Glutamatergic neuron (in vitro differentiated cells): ENCODE results near the gene VWF. TPM values are rescaled to one million over a fixed set of nuclear protein-coding genes. Genes with fewer than 3 reads are reported as not detected.
"Not testable (repeated sequence)": the region's sequence is repeated elsewhere in the genome, so short reads cannot be mapped to it uniquely, and the experiment has no call there.

Experiments
- DNase-seq: peaks from one replicate; pipeline ENCODE4 v3.0.0; 2022
- H3K27ac Mint-ChIP-seq: one replicate; pipeline ENCODE4 v1.8.0; 2020; ENCODE audit warnings: mild to moderate bottlenecking, mixed read lengths, inconsistent platforms; ENCODE audit not compliant: unreplicated experiment
- H3K27me3 Mint-ChIP-seq: one replicate; pipeline ENCODE4 v1.8.0; 2020; ENCODE audit warnings: mild to moderate bottlenecking, moderate library complexity, mixed read lengths, inconsistent platforms; ENCODE audit not compliant: unreplicated experiment
- H3K36me3 Mint-ChIP-seq: one replicate; pipeline ENCODE4 v1.8.0; 2020; ENCODE audit warnings: mild to moderate bottlenecking, mixed read lengths, inconsistent platforms; ENCODE audit not compliant: unreplicated experiment
- H3K4me1 Mint-ChIP-seq: one replicate; pipeline ENCODE4 v1.8.0; 2020; ENCODE audit warnings: mild to moderate bottlenecking, low read depth, mixed read lengths, inconsistent platforms; ENCODE audit not compliant: unreplicated experiment
- H3K4me3 Mint-ChIP-seq: one replicate; pipeline ENCODE4 v1.8.0; 2020; ENCODE audit warnings: mild to moderate bottlenecking, mixed read lengths, inconsistent platforms; ENCODE audit not compliant: unreplicated experiment
- H3K9me3 Mint-ChIP-seq: one replicate; pipeline ENCODE4 v1.8.0; 2020; ENCODE audit warnings: mild to moderate bottlenecking, moderate library complexity, mixed read lengths, inconsistent platforms; ENCODE audit not compliant: unreplicated experiment
- total RNA-seq: library from RNA; stranded (reverse); fragmentation: NEBNext Ultra II Directional; extraction: Animal tissue kit (Norgen Biotek cat#: 25700); gene quantifications from one replicate; pipeline ENCODE4 v1.2.1, GENCODE V29; 2021; ENCODE audit not compliant: unreplicated experiment
- TF ChIP-seq, protein P1 (sequence below): fragments of 200-600 bp; sonication (generic); IDR thresholded peaks from one replicate; pipeline ENCODE4 v1.5.0; 2021; ENCODE audit not compliant: partially characterized antibody, unreplicated experiment

The VWF gene
- total RNA-seq, 1 donor from 2014 or later = 0.37 TPM

DNA sequence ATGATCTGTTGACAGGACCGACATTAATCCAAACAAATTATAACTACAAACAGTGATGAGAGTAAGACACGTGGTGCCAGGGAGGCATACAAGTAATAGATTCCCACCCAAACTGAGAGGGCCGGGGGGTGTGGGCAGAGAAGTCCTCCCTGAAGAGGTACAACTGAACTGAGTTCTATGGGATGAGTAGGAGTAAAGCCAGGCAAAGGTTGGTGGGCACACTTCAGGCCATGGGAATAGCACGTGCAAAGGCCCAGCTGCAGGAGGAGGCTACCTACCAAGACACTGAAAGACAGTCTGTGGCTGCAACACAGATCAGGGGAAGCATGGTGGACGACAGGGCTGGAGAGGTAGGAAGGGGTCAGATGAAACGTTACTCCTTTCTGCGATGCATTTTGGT lies 22.0 kb upstream of the VWF start:
- peaks cover 2% of the 10 kb centered on the region for H3K9me3 Mint-ChIP-seq
- H3K27ac Mint-ChIP-seq = no peak overlapping the region
- TF ChIP-seq, protein P1, sequence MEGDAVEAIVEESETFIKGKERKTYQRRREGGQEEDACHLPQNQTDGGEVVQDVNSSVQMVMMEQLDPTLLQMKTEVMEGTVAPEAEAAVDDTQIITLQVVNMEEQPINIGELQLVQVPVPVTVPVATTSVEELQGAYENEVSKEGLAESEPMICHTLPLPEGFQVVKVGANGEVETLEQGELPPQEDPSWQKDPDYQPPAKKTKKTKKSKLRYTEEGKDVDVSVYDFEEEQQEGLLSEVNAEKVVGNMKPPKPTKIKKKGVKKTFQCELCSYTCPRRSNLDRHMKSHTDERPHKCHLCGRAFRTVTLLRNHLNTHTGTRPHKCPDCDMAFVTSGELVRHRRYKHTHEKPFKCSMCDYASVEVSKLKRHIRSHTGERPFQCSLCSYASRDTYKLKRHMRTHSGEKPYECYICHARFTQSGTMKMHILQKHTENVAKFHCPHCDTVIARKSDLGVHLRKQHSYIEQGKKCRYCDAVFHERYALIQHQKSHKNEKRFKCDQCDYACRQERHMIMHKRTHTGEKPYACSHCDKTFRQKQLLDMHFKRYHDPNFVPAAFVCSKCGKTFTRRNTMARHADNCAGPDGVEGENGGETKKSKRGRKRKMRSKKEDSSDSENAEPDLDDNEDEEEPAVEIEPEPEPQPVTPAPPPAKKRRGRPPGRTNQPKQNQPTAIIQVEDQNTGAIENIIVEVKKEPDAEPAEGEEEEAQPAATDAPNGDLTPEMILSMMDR = no peak
- no peak overlapping the region for H3K4me3 Mint-ChIP-seq
- no peaks in the 10 kb centered on the region for H3K4me1 Mint-ChIP-seq
- H3K36me3 Mint-ChIP-seq = no peaks in the 10 kb centered on the region
- no peak for DNase-seq
- no peaks in the 10 kb centered on the region for H3K27me3 Mint-ChIP-seq

DNA sequence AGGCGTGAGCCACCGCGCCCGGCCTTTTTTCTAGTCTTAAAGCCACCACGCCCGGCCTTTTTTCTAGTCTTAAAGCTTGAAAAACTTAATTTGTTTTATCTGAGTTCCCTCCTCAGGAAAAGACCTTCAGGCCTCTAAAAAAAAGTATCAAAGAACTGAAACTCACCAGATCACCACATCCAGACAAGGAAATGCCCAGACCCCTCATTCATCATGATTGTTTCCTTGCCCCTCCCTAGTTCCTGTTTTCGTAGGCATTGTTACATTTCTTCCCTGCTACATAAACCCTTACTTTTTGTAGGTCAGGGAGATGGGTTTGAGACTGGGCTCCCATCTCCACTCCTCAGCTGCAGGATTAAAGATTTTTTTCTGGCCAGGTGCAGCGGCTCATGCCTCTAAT lies 21.1 kb upstream of the VWF start:
- H3K27ac Mint-ChIP-seq = no peak overlapping the region
- H3K36me3 Mint-ChIP-seq = no peaks in the 10 kb centered on the region
- TF ChIP-seq, protein P1 = no peak
- H3K9me3 Mint-ChIP-seq = peaks cover 2% of the 10 kb centered on the region
- no peak for DNase-seq
- H3K4me1 Mint-ChIP-seq = peaks cover under 1% of the 10 kb centered on the region
- H3K27me3 Mint-ChIP-seq = no peaks in the 10 kb centered on the region
- H3K4me3 Mint-ChIP-seq = no peak overlapping the region

DNA sequence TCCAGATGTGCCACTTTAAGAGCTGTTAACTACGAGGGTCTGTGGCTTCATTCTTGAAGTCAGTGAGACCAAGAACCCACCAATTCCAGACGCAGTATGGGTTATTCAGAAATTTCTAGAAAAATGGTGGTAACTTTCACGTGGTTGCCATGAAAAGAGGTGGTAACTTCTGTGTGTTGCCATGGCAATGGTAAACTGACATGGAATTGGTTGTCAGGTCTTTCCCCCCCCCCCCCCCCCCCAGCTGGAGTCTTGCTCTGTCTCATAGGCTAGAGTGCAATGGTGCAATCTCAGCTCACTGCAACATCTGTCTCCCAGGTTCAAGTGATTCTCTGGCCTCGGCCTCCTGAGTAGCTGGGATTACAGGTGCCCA lies 18.8 kb upstream of the VWF start:
- H3K27ac Mint-ChIP-seq = no peak overlapping the region
- no peak for DNase-seq
- H3K36me3 Mint-ChIP-seq = no peaks in the 10 kb centered on the region
- H3K4me3 Mint-ChIP-seq = no peak overlapping the region
- peaks cover 7% of the 10 kb centered on the region for H3K4me1 Mint-ChIP-seq
- peaks cover 3% of the 10 kb centered on the region for H3K9me3 Mint-ChIP-seq
- TF ChIP-seq, protein P1 = no peak
- no peaks in the 10 kb centered on the region for H3K27me3 Mint-ChIP-seq

DNA sequence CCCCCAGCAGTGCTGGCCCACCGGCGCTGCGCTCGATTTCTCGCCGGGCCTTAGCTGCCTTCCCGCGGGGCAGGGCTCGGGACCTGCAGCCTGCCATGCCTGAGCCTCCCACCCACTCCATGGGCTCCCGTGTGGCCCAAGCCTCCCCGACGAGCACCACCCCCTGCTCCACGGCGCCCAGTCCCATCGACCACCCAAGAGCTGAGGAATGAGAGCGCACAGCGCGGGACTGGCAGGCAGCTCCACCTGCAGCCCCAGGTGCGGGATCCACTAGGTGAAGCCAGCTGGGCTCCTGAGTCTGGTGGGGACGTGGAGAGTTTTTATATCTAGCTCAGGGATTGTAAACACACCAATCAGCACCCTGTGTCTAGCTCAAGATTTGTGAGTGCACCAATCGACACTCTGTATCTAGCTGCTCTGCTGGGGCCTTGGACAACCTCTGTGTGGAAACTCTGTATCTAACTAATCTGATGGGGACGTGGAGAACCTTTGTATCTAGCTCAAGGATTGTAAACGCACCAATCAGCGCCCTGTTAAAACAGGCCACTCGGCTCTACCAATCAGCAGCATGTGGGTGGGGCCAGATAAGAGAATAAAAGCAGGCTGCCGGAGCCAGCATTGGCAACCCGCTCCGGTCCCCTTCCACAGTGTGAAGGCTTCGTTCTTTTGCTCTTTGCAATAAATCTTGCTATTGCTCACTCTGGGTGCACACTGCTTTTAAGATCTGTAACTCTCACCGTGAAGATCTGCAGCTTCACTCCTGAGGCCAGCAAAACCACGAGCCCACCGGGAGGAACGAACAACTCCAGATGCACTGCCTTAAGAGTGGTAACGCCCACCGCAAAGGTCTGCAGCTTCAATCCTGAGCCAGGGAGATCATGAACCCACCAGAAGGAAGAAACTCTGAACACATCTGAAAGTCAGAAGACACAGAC lies 18.2 kb upstream of the VWF start:
- not testable (repeated sequence) for DNase-seq, H3K36me3 Mint-ChIP-seq, H3K27me3 Mint-ChIP-seq, H3K4me1 Mint-ChIP-seq, H3K9me3 Mint-ChIP-seq, H3K4me3 Mint-ChIP-seq, H3K27ac Mint-ChIP-seq

DNA sequence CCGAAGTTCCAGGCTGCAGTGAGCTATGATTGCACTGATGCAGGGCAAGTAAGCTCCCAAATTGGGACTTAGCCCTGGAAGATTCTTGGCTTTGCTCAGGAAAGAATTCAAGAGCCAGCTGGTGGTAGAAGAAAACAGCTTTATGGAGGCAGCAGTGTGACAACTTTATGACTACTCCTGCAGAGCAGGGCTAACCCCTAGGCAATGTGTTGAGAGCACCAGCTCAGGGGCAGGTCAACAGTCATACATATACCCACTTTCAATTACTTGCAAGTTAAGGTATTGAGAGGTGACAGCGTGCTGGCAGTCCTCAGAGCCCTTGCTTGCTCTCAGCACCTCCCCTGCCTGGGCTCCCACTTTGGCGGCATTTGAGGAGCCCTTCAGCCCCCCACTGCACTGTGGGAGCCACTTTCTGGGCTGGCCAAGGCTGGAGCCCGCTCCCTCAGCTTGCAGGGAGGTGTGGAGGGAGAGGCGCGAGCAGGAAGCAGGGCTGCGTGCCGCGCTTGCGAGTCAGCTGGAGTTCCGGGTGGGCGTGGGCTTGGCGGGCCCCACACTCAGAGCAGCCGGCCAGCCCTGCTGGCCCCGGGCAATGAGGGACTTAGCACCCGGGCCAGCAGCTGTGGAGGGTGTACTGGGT lies 17.4 kb upstream of the VWF start:
- not testable (repeated sequence) for H3K4me3 Mint-ChIP-seq, H3K9me3 Mint-ChIP-seq, H3K27ac Mint-ChIP-seq, DNase-seq, H3K27me3 Mint-ChIP-seq, H3K36me3 Mint-ChIP-seq, H3K4me1 Mint-ChIP-seq
